Liver (tissue), 9 donors: ENCODE measurements around the gene RCN2. TPM values are rescaled to one million over a fixed set of nuclear protein-coding genes. Genes with fewer than 3 reads are reported as not detected.

Source experiments
- DNase-seq: peaks from one replicate; pipeline ENCODE4 v3.0.0-alpha.2; 2017; ENCODE audit warnings: low spot score
- H3K27ac ChIP-seq, 2 donors: one replicate each; pipeline ENCODE4 v1.7.0; 2013; ENCODE audit warnings: inconsistent platforms in 2 of 2, low read length in 2 of 2, control low read depth in 1 of 2, low read depth in 1 of 2, mild to moderate bottlenecking in 1 of 2
- H3K27me3 ChIP-seq, 4 donors: one replicate each; pipeline versions ENCODE4 v1.6.1 to v1.7.0; 2013; ENCODE audit warnings: low read length in 3 of 4, inconsistent platforms in 1 of 4, mild to moderate bottlenecking in 1 of 4, moderate library complexity in 1 of 4; ENCODE audit not compliant: control insufficient read depth in 4 of 4, insufficient read depth in 4 of 4
- H3K36me3 ChIP-seq, 4 donors: one replicate each; pipeline versions ENCODE4 v1.6.1 to v1.7.0; 2013; ENCODE audit warnings: low read length in 3 of 4, mild to moderate bottlenecking in 3 of 4, low read depth in 1 of 4, moderate library complexity in 1 of 4; ENCODE audit not compliant: control insufficient read depth in 4 of 4, insufficient read depth in 3 of 4
- H3K4me1 ChIP-seq, 4 donors: one replicate each; pipeline versions ENCODE4 v1.6.1 to v1.7.0; 2013; ENCODE audit warnings: low read length in 3 of 4, mild to moderate bottlenecking in 3 of 4, moderate library complexity in 1 of 4; ENCODE audit not compliant: control insufficient read depth in 4 of 4, insufficient read depth in 4 of 4
- H3K4me3 ChIP-seq, 3 donors: one replicate each; pipeline versions ENCODE4 v1.6.1 to v1.7.0; 2013; ENCODE audit warnings: low read length in 3 of 3, control low read depth in 1 of 3, low read depth in 1 of 3, mild to moderate bottlenecking in 1 of 3
- H3K9ac ChIP-seq, 2 donors: one replicate each; pipeline ENCODE4 v1.7.0; 2013; ENCODE audit warnings: low read length in 2 of 2, mild to moderate bottlenecking in 2 of 2, moderate library complexity in 2 of 2, control low read depth in 1 of 2, low read depth in 1 of 2
- H3K9me3 ChIP-seq, 4 donors: one replicate each; pipeline versions ENCODE4 v1.6.1 to v1.7.0; 2013; ENCODE audit warnings: low read length in 3 of 4; ENCODE audit not compliant: control insufficient read depth in 4 of 4
- ATF3 ChIP-seq: IDR thresholded peaks from 2 replicates; pipeline ENCODE4 v1.6.1; 2016; ENCODE audit warnings: antibody characterized with exemption
- CTCF ChIP-seq: fragments of 150-350 bp; IDR thresholded peaks from 2 replicates; pipeline ENCODE4 v1.5.1; 2017; ENCODE audit warnings: improper control_type of control experiment, low read depth, low read length; ENCODE audit not compliant: missing input control
- FOXA1 ChIP-seq: IDR thresholded peaks from 2 replicates; pipeline ENCODE4 v1.6.1; 2016; ENCODE audit warnings: antibody characterized with exemption
- FOXA2 ChIP-seq: IDR thresholded peaks from 2 replicates; pipeline ENCODE4 v1.6.1; 2016; ENCODE audit warnings: antibody characterized with exemption
- GABPA ChIP-seq, 2 donors: IDR thresholded peaks in 1 of 2; conservative IDR thresholded peaks in 1 of 2; 2 replicates each; pipeline ENCODE4 v1.6.1; 2016; ENCODE audit warnings: antibody characterized with exemption in 2 of 2, mild to moderate bottlenecking in 1 of 2, moderate library complexity in 1 of 2
- HNF4A ChIP-seq, 2 donors: conservative IDR thresholded peaks; 2 replicates each; pipeline ENCODE4 v1.6.1; 2016; ENCODE audit warnings: antibody characterized with exemption in 2 of 2, mild to moderate bottlenecking in 2 of 2
- HNF4G ChIP-seq: IDR thresholded peaks from 2 replicates; pipeline ENCODE4 v1.6.1; 2016; ENCODE audit warnings: antibody characterized with exemption
- NR2F2 ChIP-seq: IDR thresholded peaks from 2 replicates; pipeline ENCODE4 v1.6.1; 2016; ENCODE audit warnings: antibody characterized with exemption
- REST ChIP-seq: IDR thresholded peaks from 2 replicates; pipeline ENCODE4 v1.6.1; 2016; ENCODE audit warnings: antibody characterized with exemption, mild to moderate bottlenecking
- RXRA ChIP-seq, 2 donors: IDR thresholded peaks; 2 replicates each; pipeline ENCODE4 v1.6.1; 2017 to 2018; ENCODE audit warnings: antibody characterized with exemption in 2 of 2, mild to moderate bottlenecking in 1 of 2
- SP1 ChIP-seq: IDR thresholded peaks from 2 replicates; pipeline ENCODE4 v1.6.1; 2018; ENCODE audit warnings: antibody characterized with exemption, mild to moderate bottlenecking
- TAF1 ChIP-seq: conservative IDR thresholded peaks from 2 replicates; pipeline ENCODE4 v1.6.1; 2016; ENCODE audit warnings: antibody characterized with exemption, mild to moderate bottlenecking
- YY1 ChIP-seq: IDR thresholded peaks from 2 replicates; pipeline ENCODE4 v1.6.1; 2016; ENCODE audit warnings: antibody characterized with exemption, mild to moderate bottlenecking
- ZBTB33 ChIP-seq: IDR thresholded peaks from 2 replicates; pipeline ENCODE4 v1.6.1; 2016; ENCODE audit warnings: antibody characterized with exemption
- WGBS: extraction: QIAGEN DNeasy Blood & Tissue Kit; methylation state at CpG from one replicate; pipeline ENCODE4 v1.1.7; 2013; 5-methylcytosine and 5-hydroxymethylcytosine counted together
- polyA plus RNA-seq, 2 donors: library from polyadenylated mRNA; stranded (reverse) in 1 of 2; unstranded in 1 of 2; fragments of 200-250 nt in 1 of 2; fragments of >200 nt in 1 of 2; fragmentation: Nextera tagmentation in 1 of 2; extraction: Ambion mirVana in 1 of 2; gene quantifications; one replicate each; pipeline versions ENCODE4 v1.2.1 to v1.2.3, GENCODE V29; 2013 to 2015
- total RNA-seq, 2 donors: library from RNA; depleted of rRNA; stranded (reverse); fragments of >200 nt; gene quantifications; one replicate each; pipeline ENCODE4 v1.2.3, GENCODE V29; 2014
- donor health status: healthy.
- donor health status: healthy.
- donor health status: healthy.
- donor health status: healthy.
- donor health status: healthy.

RCN2 gene
- total and polyA plus RNA-seq, 4 donors, result 8.7 to 28.2 (median 15.1) TPM

GRCh38 chr15:76991048-76991447, 59.5 kb downstream of the RCN2 start:
- H3K4me1 ChIP-seq, result peaks cover 0 to 6% (median 1%) of the 10 kb centered on the region in 4 donors
- no peaks in the 10 kb centered on the region for H3K27me3 ChIP-seq
- no peak overlapping the region for H3K4me3 ChIP-seq
- no peak overlapping the region for H3K9ac ChIP-seq
- no peak for DNase-seq
- TF ChIP-seq HNF4A (conservative IDR thresholded peaks at IDR 0.05) (no peak), REST (no peak), RXRA (IDR thresholded peaks at IDR 0.05) (no peak), GABPA (IDR thresholded peaks at IDR 0.05 in 1 of 2, conservative IDR thresholded peaks at IDR 0.05 in 1 of 2) (no peak), ZBTB33 (no peak), FOXA1 (no peak), NR2F2 (no peak), CTCF (no peak), YY1 (no peak), SP1 (no peak)
- 74% methylated on average over 7 of the region's 7 CpGs for WGBS
- no peaks in the 10 kb centered on the region for H3K9me3 ChIP-seq
- H3K27ac ChIP-seq, result no peak overlapping the region
- H3K36me3 ChIP-seq, result no peaks in the 10 kb centered on the region

GRCh38 chr15:76991741-76992645, 60.4 kb downstream of the RCN2 start:
- Histone ChIP-seq H3K9me3 (no peaks in the 10 kb centered on the region), H3K4me1 (peaks cover 0 to 6% (median 1%) of the 10 kb centered on the region in 4 donors), H3K27ac (no peak overlapping the region), H3K4me3 (no peak overlapping the region), H3K9ac (no peak overlapping the region), H3K27me3 (no peaks in the 10 kb centered on the region), H3K36me3 (no peaks in the 10 kb centered on the region)
- WGBS, result 89% methylated on average over 9 of the region's 9 CpGs
- no peak for TF ChIP-seq FOXA1
- TF ChIP-seq NR2F2, result no peak
- TF ChIP-seq FOXA2, result no peak
- no peak for TF ChIP-seq HNF4A (conservative IDR thresholded peaks at IDR 0.05)
- TF ChIP-seq ZBTB33, result no peak
- TF ChIP-seq TAF1, result no peak
- TF ChIP-seq CTCF, result no peak
- no peak for TF ChIP-seq HNF4G
- no peak for TF ChIP-seq ATF3
- TF ChIP-seq SP1, result no peak
- DNase-seq, result no peak
